ENCODE results near the gene CABCOCO1.

GRCh38 chr10:61789031-61789430, 126.3 kb downstream of the CABCOCO1 start:
- no peak for TF ChIP-seq MAZ (IDR thresholded peaks at IDR 0.05; ENCODE audit: borderline replicate concordance, low read depth, low read length)
- no peak for TF ChIP-seq MAZ (CRISPR knock-in tag; IDR thresholded peaks at IDR 0.05; ENCODE audit: low read depth)
- TF ChIP-seq ZNF776 (CRISPR knock-in tag; IDR thresholded peaks at IDR 0.05), result no peak
- TF ChIP-seq NFRKB (IDR thresholded peaks at IDR 0.05), result no peak

Data from HepG2 (cell line).